ENCODE measurements around the gene MDM2.

DNA sequence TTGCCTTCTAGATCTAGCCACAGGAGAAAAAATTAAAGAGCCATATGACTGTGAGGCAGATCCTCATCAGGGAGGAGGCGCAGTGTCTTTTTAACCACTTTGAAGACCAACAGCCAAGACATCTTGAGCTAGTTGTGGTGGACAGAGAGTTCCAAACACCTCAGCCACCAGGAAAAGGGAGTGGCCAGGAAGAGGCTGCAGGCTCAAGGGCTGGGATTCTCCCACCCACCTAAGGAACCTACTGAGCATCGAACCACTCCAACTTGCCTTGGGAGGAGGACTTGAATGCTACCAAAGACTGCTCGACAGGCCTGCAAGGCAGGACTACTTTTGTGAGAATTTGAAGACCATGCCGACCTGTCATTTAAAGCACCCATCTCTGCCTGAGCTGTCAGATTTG, 14.5 kb upstream of the MDM2 start:
- TF ChIP-seq, protein P1, sequence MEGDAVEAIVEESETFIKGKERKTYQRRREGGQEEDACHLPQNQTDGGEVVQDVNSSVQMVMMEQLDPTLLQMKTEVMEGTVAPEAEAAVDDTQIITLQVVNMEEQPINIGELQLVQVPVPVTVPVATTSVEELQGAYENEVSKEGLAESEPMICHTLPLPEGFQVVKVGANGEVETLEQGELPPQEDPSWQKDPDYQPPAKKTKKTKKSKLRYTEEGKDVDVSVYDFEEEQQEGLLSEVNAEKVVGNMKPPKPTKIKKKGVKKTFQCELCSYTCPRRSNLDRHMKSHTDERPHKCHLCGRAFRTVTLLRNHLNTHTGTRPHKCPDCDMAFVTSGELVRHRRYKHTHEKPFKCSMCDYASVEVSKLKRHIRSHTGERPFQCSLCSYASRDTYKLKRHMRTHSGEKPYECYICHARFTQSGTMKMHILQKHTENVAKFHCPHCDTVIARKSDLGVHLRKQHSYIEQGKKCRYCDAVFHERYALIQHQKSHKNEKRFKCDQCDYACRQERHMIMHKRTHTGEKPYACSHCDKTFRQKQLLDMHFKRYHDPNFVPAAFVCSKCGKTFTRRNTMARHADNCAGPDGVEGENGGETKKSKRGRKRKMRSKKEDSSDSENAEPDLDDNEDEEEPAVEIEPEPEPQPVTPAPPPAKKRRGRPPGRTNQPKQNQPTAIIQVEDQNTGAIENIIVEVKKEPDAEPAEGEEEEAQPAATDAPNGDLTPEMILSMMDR (IDR thresholded peaks at IDR 0.05; ENCODE audit: low read depth, low read length), result no peak
- TF ChIP-seq EZH2phosphoT487 (IDR thresholded peaks at IDR 0.05; ENCODE audit: low read depth), result no peak

All from OCI-LY3 (cell line).